ENCODE data around the gene MRPS33. TPM values are rescaled to one million over a fixed set of nuclear protein-coding genes. Genes with fewer than 3 reads are reported as not detected.
"Not testable (repeated sequence)": the region's sequence is repeated elsewhere in the genome, so short reads cannot be mapped to it uniquely, and the experiment has no call there.

Gene MRPS33
- total RNA-seq, 4 donors from 2014 or later, result 8.8 to 28.7 (median 16.9) TPM

GRCh38 chr7:141045126-141045841, 30.5 kb upstream of the MRPS33 start:
- Histone ChIP-seq H3K4me1 (no peaks in the 10 kb centered on the region), H3K4me3 (no peak overlapping the region), H3K9me3 (no peaks in the 10 kb centered on the region), H3K27ac (no peak overlapping the region), H3K27me3 (peaks cover 0 to 3% of the 10 kb centered on the region in 2 donors), H3K36me3 (no peaks in the 10 kb centered on the region)
- intact Hi-C loops (cut with DNase I; ENCODE audit: low total_unique reads), result no loop called here
- TF ChIP-seq, protein P1, sequence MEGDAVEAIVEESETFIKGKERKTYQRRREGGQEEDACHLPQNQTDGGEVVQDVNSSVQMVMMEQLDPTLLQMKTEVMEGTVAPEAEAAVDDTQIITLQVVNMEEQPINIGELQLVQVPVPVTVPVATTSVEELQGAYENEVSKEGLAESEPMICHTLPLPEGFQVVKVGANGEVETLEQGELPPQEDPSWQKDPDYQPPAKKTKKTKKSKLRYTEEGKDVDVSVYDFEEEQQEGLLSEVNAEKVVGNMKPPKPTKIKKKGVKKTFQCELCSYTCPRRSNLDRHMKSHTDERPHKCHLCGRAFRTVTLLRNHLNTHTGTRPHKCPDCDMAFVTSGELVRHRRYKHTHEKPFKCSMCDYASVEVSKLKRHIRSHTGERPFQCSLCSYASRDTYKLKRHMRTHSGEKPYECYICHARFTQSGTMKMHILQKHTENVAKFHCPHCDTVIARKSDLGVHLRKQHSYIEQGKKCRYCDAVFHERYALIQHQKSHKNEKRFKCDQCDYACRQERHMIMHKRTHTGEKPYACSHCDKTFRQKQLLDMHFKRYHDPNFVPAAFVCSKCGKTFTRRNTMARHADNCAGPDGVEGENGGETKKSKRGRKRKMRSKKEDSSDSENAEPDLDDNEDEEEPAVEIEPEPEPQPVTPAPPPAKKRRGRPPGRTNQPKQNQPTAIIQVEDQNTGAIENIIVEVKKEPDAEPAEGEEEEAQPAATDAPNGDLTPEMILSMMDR (IDR thresholded peaks at IDR 0.05), result no peak
- no peak for TF ChIP-seq POLR2A (IDR thresholded peaks at IDR 0.05)
- DNase-seq, result no peak

GRCh38 chr7:141043616-141044015, 28.9 kb upstream of the MRPS33 start:
- no peak for TF ChIP-seq POLR2A (IDR thresholded peaks at IDR 0.05)
- TF ChIP-seq, protein P1 (IDR thresholded peaks at IDR 0.05), result no peak
- Histone ChIP-seq H3K4me3 (no peak overlapping the region), H3K4me1 (no peaks in the 10 kb centered on the region), H3K9me3 (no peaks in the 10 kb centered on the region), H3K36me3 (no peaks in the 10 kb centered on the region), H3K27ac (no peak overlapping the region), H3K27me3 (peaks cover 0 to 3% of the 10 kb centered on the region in 2 donors)
- DNase-seq, result no peak
- intact Hi-C loops (cut with DNase I; ENCODE audit: low total_unique reads), result no loop called here

- H3K4me3 ChIP-seq, result no peak overlapping the region
Measured at GRCh38 chr7:141042222-141043193, 27.8 kb upstream of the MRPS33 start.

DNA sequence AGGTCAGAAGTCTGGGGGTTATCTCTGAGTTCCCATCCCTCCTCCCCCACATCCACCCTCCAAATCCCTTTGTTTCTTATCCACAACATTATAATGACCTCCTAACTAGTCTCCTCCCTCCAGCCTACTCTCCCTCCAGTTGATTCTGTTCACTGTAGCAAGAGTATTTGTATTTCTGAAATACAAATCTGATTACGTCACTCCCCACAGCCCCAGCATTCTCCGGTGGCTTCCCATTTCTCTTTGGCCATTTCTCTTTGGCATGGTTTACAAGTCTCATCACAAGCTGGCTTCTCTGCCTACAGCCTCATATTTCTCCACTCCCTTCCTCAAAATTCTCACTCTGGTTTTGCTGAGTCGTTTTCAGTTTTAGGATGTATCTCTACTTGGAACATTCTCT, 24.6 kb upstream of the MRPS33 start:
- Histone ChIP-seq H3K4me1 (no peaks in the 10 kb centered on the region), H3K36me3 (no peaks in the 10 kb centered on the region), H3K4me3 (no peak overlapping the region), H3K27ac (no peak overlapping the region), H3K9me3 (no peaks in the 10 kb centered on the region), H3K27me3 (peaks cover 0 to 3% of the 10 kb centered on the region in 2 donors)
- DNase-seq, result no peak
- TF ChIP-seq, protein P1 (IDR thresholded peaks at IDR 0.05), result no peak
- intact Hi-C loops (cut with DNase I; ENCODE audit: low total_unique reads), result no loop called here

More at GRCh38 chr7:141042222-141043193, 27.8 kb upstream of the MRPS33 start:
- H3K36me3 ChIP-seq, result no peaks in the 10 kb centered on the region
- TF ChIP-seq POLR2A (IDR thresholded peaks at IDR 0.05), result no peak
- TF ChIP-seq, protein P1 (IDR thresholded peaks at IDR 0.05), result no peak
- H3K4me1 ChIP-seq, result no peaks in the 10 kb centered on the region
- intact Hi-C loops (cut with DNase I; ENCODE audit: low total_unique reads), result no loop called here
- H3K27ac ChIP-seq, result no peak overlapping the region
- DNase-seq, result no peak
- no peaks in the 10 kb centered on the region for H3K9me3 ChIP-seq
- peaks cover 0 to 3% of the 10 kb centered on the region in 2 donors for H3K27me3 ChIP-seq

GRCh38 chr7:141038100-141038499, 23.3 kb upstream of the MRPS33 start:
- H3K4me1 ChIP-seq; H3K9me3 ChIP-seq; H3K36me3 ChIP-seq; DNase-seq; H3K4me3 ChIP-seq; intact Hi-C loops (cut with DNase I; ENCODE audit: low total_unique reads); H3K27me3 ChIP-seq; H3K27ac ChIP-seq: not testable (repeated sequence)

DNA sequence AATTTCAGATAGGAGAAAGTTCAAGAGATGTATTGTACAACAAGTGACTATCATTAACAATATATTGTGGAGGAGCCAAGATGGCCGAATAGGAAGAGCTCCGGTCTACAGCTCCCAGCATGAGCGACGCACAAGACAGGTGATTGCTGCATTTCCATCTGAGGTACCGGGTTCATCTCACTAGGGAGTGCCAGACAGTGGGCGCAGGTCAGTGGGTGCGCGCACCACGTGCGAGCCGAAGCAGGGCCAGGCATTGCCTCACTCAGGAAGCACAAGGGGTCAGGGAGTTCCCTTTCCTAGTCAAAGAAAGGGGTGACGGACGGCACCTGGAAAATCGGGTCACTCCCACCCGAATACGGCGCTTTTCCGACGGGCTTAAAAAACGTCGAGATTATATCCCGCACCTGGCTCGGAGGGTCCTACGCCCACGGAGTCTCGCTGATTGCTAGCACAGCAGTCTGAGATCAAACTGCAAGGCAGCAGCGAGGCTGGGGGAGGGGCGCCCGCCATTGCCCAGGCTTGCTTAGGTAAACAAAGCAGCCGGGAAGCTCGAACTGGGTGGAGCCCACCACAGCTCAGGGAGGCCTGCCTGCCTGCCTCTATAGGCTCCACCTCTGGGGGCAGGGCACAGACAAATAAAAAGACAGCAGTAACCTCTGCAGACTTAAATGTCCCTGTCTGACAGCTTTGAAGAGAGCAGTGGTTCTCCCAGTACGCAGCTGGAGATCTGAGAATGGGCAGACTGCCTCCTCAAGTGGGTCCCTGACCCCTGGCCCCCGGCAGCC, 18.0 kb upstream of the MRPS33 start:
- H3K9me3 ChIP-seq; H3K27me3 ChIP-seq; DNase-seq; H3K27ac ChIP-seq; H3K4me1 ChIP-seq; intact Hi-C loops (cut with DNase I; ENCODE audit: low total_unique reads); H3K4me3 ChIP-seq; H3K36me3 ChIP-seq: not testable (repeated sequence)

Measured in uterus (tissue), 4 donors.